GM18909 (cell line): ENCODE results near the gene CDH15.
"Not testable (repeated sequence)": the region's sequence is repeated elsewhere in the genome, so short reads cannot be mapped to it uniquely, and the experiment has no call there.

ENCODE experiments used
- ATAC-seq: cut with Tn5 transposase; IDR thresholded peaks from one replicate; pipeline ENCODE4 v1.9.1; 2021; ENCODE audit warnings: mild to moderate bottlenecking; ENCODE audit not compliant: unreplicated experiment, poor library complexity

CDH15 gene

DNA sequence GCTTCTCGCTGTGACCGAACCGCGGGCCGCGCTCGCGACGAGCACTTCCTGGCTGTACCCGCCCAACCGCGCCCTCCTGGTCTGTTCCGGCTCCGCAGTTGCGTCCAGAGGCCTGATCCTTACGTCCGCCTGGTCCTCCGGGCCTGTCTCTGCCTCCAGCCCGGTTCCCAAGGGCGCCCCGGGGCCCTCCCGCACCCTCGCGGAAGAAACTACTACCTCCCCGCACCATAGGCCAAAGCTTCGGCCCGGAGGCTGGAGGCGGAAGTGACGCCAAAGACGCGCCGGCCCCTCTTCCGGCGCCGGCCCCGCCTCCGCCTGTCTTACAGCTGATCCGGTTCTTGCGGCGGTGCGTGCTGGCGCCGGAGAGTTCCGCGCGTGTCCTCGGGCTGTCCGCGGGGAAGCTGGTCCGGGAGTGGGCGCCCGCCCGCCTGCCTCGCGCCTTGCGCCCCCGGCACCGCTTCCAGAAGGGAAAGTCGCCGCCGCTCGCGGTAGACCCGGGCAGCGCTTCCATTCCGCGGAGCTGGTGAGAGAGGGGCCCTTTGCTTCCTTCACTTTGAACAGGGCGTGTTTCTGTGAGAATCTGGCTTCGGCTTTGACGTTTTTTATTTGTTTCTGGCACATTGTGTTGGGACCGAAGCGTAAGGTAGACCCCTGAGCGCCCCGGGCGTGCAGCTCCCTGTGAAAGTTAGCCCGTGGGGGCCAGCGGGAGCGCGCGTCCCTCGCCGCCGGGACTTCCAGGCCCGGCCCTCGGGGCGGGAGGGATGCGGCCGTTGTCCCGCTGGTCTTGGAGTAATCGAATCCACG lies 46.0 kb downstream of the CDH15 start, which contains the start of gene ZNF778:
ZNF778 (plus strand) TSS at position 316 of the 804 bp plus-strand sequence. CDS start 3,425 bp downstream, outside the sequence.
- ATAC-seq = peak; percentile 85

DNA sequence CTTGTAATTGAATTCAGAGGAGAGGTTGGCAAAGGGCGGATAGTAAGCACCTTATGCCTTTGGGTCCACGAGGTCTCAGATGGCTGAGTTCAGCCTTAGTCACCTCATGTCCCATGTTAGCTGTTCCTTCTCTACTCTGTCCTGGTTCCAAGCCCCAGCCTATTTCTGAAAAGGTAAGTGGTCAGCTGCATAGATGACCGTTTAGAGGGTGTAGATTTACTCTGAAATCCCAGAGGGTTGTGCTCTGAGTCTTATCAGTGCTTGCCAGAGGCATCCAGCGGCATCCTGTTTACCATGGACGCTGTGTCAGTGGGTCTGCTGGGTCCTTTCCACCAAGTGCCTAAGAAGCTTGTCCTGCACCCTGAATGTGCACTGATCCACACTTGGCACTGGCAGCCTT lies 47.8 kb downstream of the CDH15 start:
- no peak for ATAC-seq

GRCh38 chr16:89221604-89222003 lies 50.1 kb downstream of the CDH15 start:
- ATAC-seq = no peak

- ATAC-seq = no peak
These were observed 51.4 kb downstream of the CDH15 start for GRCh38 chr16:89222931-89223330.

DNA sequence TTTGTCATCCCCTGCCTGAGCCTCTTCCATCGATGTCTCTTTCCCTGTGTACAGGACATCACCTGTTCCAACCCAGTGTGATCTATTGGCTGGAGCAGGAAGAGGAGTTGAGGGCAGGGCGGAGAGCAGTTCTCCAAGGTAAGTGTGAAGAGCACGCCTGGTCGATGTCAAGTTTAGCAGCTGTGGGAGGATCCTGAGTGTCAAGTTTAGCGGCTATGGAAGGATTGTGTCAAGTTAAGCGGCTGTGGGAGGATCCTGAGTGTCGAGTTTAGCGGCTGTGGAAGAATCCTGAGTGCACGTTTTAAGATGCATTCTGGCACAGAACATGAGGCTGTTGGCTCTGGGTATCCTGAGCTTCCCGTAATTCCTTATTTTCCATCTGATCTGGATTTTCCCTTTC lies 53.1 kb downstream of the CDH15 start:
- ATAC-seq = no peak

GRCh38 chr16:89230255-89230654 lies 58.7 kb downstream of the CDH15 start:
- ATAC-seq = no peak

- no peak for ATAC-seq
These were observed 60.6 kb downstream of the CDH15 start for GRCh38 chr16:89232107-89232506.

- no peak for ATAC-seq
These were observed 62.3 kb downstream of the CDH15 start for GRCh38 chr16:89233678-89234490.

- no peak for ATAC-seq
These were observed 66.2 kb downstream of the CDH15 start for GRCh38 chr16:89237733-89238132.

DNA sequence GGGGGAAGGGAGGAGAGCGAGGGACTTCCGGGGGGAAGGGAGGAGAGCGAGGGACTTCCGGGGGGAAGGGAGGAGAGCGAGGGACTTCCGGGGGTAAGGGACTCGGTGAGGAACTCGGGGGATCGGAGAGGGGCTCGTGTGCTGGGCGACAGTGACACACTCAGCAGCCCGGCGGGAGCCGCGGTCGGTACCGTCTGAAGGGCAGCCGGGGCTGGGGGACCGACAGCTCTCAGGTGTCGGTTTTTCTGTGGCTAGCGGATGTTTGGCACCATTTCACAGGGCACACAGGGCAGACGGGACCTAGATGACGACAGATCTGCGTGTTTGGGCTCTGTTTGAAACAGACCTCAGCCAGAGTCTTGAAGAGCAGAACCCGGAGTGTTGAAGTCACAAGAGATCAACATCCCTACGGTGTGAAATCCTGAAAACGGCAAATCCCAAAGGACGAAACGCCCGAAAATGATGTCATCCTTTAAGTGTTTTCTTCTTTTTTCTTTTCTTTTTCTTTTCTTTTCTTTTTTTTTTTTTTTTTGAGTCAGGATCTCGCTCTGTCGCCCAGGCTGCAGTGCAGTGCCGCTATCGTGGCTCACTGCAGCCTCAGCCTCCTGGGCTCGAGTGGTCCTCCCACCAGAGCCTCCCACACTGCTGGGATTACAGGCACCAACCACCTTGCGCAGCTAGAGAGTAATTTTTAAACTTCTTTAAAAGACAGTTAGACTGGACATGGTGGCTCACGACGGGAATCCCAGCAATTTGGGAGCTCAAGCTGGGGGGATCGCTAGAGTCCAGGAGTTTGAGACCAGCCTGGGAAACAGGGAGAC lies 69.8 kb downstream of the CDH15 start:
- peak; percentile 63 for ATAC-seq

DNA sequence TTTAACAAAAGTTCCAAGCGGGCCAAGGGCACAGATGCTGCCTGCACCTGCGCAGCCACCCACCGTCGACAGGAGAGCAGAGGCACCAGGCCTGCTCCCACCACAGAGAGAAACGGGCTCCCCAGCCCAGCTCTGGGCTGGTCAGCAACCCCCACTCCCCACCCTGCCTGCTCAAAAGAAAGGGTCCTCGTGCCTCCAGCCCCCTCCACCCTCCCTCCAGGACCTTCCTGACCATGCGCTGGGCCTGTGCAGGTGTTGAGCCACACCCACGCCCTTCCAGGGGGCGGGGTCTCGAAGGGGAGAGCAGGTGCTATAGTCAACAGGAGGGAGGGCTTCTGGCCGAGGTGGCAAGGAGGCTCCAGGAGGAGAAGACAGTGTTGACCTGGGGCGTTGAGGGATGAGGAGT lies 71.2 kb downstream of the CDH15 start:
- no peak for ATAC-seq

DNA sequence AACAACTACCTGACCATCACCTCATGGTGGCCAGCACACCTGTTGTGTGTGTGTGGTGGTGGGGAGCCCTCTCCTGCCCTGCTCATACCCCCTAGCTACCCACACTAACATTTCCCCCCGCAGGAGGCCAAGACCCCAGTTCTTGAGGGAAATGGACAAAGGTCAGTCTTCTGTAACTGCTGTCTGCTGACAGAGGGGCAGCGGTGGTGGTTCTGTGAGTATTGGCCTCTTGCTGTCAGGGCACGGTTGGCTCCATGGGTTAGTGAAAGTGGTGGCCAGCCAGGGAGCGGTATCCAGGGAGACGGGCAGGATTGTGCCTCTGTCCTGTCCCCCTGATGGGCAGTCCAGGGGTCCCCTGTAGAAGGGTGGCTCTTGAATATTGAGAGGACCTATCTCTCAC lies 72.1 kb downstream of the CDH15 start:
- ATAC-seq = no peak

- ATAC-seq = not testable (repeated sequence)
These were observed 72.7 kb downstream of the CDH15 start for GRCh38 chr16:89244264-89244663.

- no peak for ATAC-seq
These were observed 73.2 kb downstream of the CDH15 start for GRCh38 chr16:89244754-89245153.
